ENCODE results near the gene MRPS15. TPM values are rescaled to one million over a fixed set of nuclear protein-coding genes. Genes with fewer than 3 reads are reported as not detected.

The MRPS15 gene
- total RNA-seq, 4 donors from 2014 or later, result 106 to 215 (median 160) TPM

DNA sequence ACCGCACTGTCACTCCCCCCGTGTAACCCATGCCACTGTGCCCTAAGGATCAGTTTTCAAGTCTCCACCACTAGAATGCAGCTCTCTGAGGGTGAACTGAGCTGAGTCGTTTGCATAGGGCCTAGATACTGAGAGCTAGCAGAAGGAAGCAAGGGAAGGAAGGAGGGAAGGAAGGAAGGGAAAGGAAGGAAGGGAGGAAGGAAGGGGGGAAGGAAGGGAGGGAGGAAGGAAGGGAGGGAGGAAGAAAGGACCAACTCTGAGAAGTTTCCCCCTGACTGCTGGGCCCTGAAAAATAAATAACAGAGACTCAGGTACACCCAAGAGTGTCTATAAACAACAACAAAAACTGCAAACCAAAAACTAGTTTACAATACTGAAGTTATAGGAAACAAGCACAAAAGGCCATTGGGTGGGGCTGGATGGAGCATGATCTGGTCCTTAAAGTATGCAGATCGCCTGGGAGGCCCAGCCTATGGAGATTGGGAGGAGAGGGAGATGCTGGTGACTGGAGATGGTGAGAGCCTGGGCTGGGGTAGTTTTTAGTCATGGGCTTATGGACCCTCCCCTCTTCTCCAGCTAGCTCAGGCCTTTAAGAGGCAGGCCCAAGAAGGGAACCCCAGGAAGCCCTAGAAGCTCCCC is 1.7 kb upstream of the MRPS15 start:
- H3K27me3 ChIP-seq, result no peaks in the 10 kb centered on the region
- H3K36me3 ChIP-seq, result peaks cover 0 to 7% of the 10 kb centered on the region in 2 donors
- in situ Hi-C loops (cut with MboI; ENCODE audit: low sequenced_read_pairs in 4 of 4), result no loop called here
- intact Hi-C loops (cut with DNase I; ENCODE audit: low total_unique reads), result loop anchor here (10.0 kb wide), 1 partner anchor 911 kb away; the partner anchor contains the start of genes KIAA0319L and NCDN
- no peak overlapping the region for H3K27ac ChIP-seq
- H3K4me1 ChIP-seq, result peaks cover 18 to 20% of the 10 kb centered on the region in 2 donors
- TF ChIP-seq CTCF (IDR thresholded peaks at IDR 0.05 in 4 of 5, conservative IDR thresholded peaks at IDR 0.05 in 1 of 5) (no peak), POLR2A (IDR thresholded peaks at IDR 0.05) (no peak)
- no peak overlapping the region for H3K4me3 ChIP-seq
- no peaks in the 10 kb centered on the region for H3K9me3 ChIP-seq
- ATAC-seq, result no peak
- DNase-seq, result no peak

DNA sequence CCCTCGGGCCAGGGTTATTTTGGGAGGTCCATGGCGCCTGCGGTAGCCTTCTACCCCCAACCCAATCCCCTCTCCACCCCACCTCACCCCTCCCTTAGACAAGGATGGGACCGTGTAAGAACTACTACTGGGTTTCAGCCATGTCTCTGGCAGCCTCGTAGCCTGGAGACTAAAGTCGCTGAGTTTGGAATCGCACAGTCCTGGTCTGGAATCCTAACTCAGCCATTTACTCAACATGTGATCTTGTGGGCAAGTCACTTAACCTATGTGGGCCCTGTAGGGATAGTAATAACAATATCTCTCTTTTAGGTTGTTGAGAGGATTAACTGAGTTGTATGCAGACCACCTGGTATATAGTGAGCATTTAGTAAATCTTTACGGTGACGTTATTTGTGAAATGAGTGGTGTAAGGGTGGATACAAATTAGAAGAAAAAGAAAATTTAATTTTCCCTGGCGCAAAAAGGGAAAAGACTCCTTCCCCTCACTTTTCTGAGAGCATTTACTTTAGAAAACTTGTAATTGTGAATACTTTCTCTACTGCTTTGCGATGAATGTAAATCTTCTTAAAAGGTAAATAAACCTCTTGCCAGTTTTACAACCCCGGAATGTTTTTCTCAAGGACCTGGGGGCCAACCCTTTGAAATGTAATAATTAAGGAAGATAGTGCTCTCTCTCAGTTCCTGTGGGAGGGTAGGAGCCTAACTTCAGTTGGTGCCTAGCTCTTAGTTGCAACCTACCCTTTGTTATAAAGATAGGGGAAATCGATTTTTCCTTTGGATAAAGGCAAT is 615 bp upstream of the MRPS15 start:
- Histone ChIP-seq H3K27ac (peak overlapping the region; percentile 86 to 97 (median 96)), H3K27me3 (no peaks in the 10 kb centered on the region), H3K36me3 (peaks cover 0 to 18% of the 10 kb centered on the region in 2 donors), H3K4me1 (peaks cover 18 to 20% of the 10 kb centered on the region in 2 donors), H3K4me3 (peak overlapping the region; percentile 76 to 92 (median 86)), H3K9me3 (no peaks in the 10 kb centered on the region)
- intact Hi-C loops (cut with DNase I; ENCODE audit: low total_unique reads), result loop anchor here (1.0 to 10.0 kb wide), 3 partner anchors 14 to 910 kb away; partner anchors contain the start of genes ADPRS, KIAA0319L, NCDN and OSCP1
- DNase-seq (no peak), ATAC-seq (peak; percentile 37 to 72)
- in situ Hi-C loops (cut with MboI; ENCODE audit: low sequenced_read_pairs in 4 of 4), result no loop called here
- no peak for TF ChIP-seq POLR2A (IDR thresholded peaks at IDR 0.05)
- no peak for TF ChIP-seq CTCF (IDR thresholded peaks at IDR 0.05 in 4 of 5, conservative IDR thresholded peaks at IDR 0.05 in 1 of 5)

DNA sequence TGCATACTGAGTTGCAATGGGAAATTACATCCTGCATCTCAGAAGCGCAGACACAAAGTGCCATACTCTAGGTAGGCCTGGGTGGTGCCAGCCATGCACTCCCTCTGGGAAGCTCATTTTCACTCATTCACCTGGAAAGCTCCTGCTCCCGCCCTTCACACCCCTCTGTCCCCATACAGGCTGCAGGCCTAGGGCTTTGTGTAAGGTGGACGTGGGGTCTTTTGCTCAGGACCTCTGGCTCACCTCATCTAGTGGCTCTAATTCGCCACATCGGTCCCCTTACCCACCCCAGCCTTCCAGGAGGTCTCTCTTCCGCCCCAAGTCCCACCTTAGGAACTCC is 751 bp downstream of the MRPS15 start:
- TF ChIP-seq POLR2A (IDR thresholded peaks at IDR 0.05) (no peak), CTCF (IDR thresholded peaks at IDR 0.05 in 4 of 5, conservative IDR thresholded peaks at IDR 0.05 in 1 of 5) (no peak)
- in situ Hi-C loops (cut with MboI; ENCODE audit: low sequenced_read_pairs in 4 of 4), result no loop called here
- Histone ChIP-seq H3K27ac (peak overlapping the region; percentile 86 to 97 (median 96)), H3K4me3 (peak overlapping the region; percentile 76 to 92 (median 86)), H3K27me3 (no peaks in the 10 kb centered on the region), H3K36me3 (peaks cover 0 to 29% of the 10 kb centered on the region in 2 donors), H3K4me1 (peaks cover 18 to 20% of the 10 kb centered on the region in 2 donors), H3K9me3 (no peaks in the 10 kb centered on the region)
- no peak for DNase-seq
- ATAC-seq, result no peak
- intact Hi-C loops (cut with DNase I; ENCODE audit: low total_unique reads), result loop anchor here (10.0 kb wide), 1 partner anchor 909 kb away; the partner anchor contains the start of genes KIAA0319L and NCDN

GRCh38 chr1:36458910-36459309 is 5.3 kb downstream of the MRPS15 start:
- ATAC-seq, result no peak
- no peak overlapping the region for H3K27ac ChIP-seq
- TF ChIP-seq POLR2A (IDR thresholded peaks at IDR 0.05) (no peak), CTCF (IDR thresholded peaks at IDR 0.05 in 4 of 5, conservative IDR thresholded peaks at IDR 0.05 in 1 of 5) (no peak)

More at GRCh38 chr1:36458910-36459309, 5.3 kb downstream of the MRPS15 start:
- Histone ChIP-seq H3K27me3 (no peaks in the 10 kb centered on the region), H3K4me3 (no peak overlapping the region), H3K9me3 (no peaks in the 10 kb centered on the region), H3K4me1 (peaks cover 14 to 16% of the 10 kb centered on the region in 2 donors), H3K36me3 (peaks cover 0 to 73% of the 10 kb centered on the region in 2 donors)
- no peak for DNase-seq
- in situ Hi-C loops (cut with MboI; ENCODE audit: low sequenced_read_pairs in 4 of 4), result no loop called here
- intact Hi-C loops (cut with DNase I; ENCODE audit: low total_unique reads), result no loop called here
